ENCODE measurements around the gene PARD3.

Gene PARD3

DNA sequence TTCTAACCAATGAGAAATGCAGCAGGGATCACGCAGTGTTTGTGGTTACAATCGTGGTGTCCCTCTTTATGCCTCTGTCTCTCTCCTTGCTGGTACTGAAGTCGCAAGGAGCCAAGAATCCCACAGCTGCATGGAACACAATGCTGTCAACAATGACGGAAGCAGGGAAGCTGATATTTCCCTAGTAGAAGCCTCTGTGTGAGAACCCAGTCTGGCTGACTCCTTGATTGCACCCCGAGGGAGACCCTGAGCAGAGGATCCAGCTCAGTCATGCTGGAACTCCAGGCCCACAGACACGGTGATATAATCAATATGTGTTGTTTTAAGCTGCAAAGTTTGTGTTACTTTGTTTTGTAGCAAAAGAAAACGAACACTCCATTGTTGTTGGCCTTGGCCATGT lies 677.9 kb downstream of the PARD3 start:
- no peak for DNase-seq (ENCODE audit: low read depth)
- no peak for TF ChIP-seq CTCF (IDR thresholded peaks at IDR 0.05; ENCODE audit: low read depth, low read length, missing control alignments)
- no peak overlapping the region for H3K4me3 ChIP-seq (ENCODE audit: low read depth, low read length)

GRCh38 chr10:34135515-34135914 lies 679.6 kb downstream of the PARD3 start:
- TF ChIP-seq CTCF (IDR thresholded peaks at IDR 0.05; ENCODE audit: low read depth, low read length, missing control alignments) = no peak
- H3K4me3 ChIP-seq (ENCODE audit: low read depth, low read length) = no peak overlapping the region
- DNase-seq (ENCODE audit: low read depth) = peak; percentile 21

- no peak overlapping the region for H3K4me3 ChIP-seq (ENCODE audit: low read depth, low read length)
- no peak for TF ChIP-seq CTCF (IDR thresholded peaks at IDR 0.05; ENCODE audit: low read depth, low read length, missing control alignments)
- no peak for DNase-seq (ENCODE audit: low read depth)
These were observed 680.5 kb downstream of the PARD3 start for GRCh38 chr10:34134602-34135001.

GRCh38 chr10:34133406-34133805 lies 681.7 kb downstream of the PARD3 start:
- DNase-seq (ENCODE audit: low read depth) = no peak
- H3K4me3 ChIP-seq (ENCODE audit: low read depth, low read length) = no peak overlapping the region

DNA sequence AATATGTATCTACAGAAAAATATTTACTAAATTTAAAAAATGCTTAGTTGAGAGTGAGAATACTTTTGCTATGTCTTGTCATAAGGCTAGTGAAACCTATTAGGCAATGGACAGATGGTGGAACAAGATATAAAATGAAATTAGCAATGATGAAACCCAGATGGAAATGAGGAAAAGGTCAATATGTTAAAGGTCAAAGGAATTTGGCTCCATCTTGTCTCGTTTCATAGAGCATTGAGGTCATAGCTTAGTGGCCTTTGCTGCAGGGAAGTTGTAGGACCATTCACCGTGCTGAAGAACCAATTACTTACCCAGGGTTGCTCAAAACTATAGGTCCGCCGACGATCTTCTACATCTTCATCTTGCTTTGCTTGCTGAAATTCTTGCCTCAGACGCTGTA lies 683.9 kb downstream of the PARD3 start:
- no peak for DNase-seq (ENCODE audit: low read depth)
- no peak overlapping the region for H3K4me3 ChIP-seq (ENCODE audit: low read depth, low read length)
- no peak for TF ChIP-seq CTCF (IDR thresholded peaks at IDR 0.05; ENCODE audit: low read depth, low read length, missing control alignments)

More at GRCh38 chr10:34133406-34133805, 681.7 kb downstream of the PARD3 start:
- no peak for TF ChIP-seq CTCF (IDR thresholded peaks at IDR 0.05; ENCODE audit: low read depth, low read length, missing control alignments)

GRCh38 chr10:34127676-34128075 lies 687.4 kb downstream of the PARD3 start:
- no peak overlapping the region for H3K4me3 ChIP-seq (ENCODE audit: low read depth, low read length)
- no peak for DNase-seq (ENCODE audit: low read depth)
- TF ChIP-seq CTCF (IDR thresholded peaks at IDR 0.05; ENCODE audit: low read depth, low read length, missing control alignments) = no peak

- no peak for DNase-seq (ENCODE audit: low read depth)
- no peak overlapping the region for H3K4me3 ChIP-seq (ENCODE audit: low read depth, low read length)
- no peak for TF ChIP-seq CTCF (IDR thresholded peaks at IDR 0.05; ENCODE audit: low read depth, low read length, missing control alignments)
These were observed 688.5 kb downstream of the PARD3 start for GRCh38 chr10:34126371-34127151.

Measured in GM12864 (cell line).